ENCODE measurements around the gene NDUFA1.
"Not testable (repeated sequence)": the region's sequence is repeated elsewhere in the genome, so short reads cannot be mapped to it uniquely, and the experiment has no call there.

The NDUFA1 gene

DNA sequence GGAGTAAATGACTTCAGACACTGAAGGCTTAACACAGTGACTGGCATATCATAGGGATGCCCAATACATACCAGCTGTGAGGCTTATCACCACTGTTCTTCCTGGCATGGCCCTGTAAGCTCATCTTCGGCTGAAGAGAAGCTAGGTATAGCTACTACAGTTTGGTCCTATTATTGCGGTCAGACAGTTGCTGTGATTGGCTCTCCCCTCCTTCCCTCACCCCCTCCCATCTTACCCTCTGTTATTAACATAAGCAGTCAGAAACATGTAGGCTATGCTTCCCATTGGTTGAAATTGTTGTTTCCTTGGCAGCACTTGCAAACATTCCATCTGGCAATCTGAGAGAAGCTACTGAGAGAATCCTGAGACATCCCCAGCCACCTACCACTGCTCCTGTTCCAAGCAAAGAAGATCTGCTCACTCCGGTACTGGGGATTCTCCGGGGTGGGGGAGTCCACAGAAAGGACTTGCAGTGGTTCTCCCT lies 24.3 kb downstream of the NDUFA1 start, which contains the start of gene AKAP14:
AKAP14 (plus strand) TSS at position 51 of the 484 bp plus-strand sequence. CDS start 7,331 bp downstream, outside the sequence.
- DNase-seq: no peak
- intact Hi-C loops (cut with DNase I): no loop called here

DNA sequence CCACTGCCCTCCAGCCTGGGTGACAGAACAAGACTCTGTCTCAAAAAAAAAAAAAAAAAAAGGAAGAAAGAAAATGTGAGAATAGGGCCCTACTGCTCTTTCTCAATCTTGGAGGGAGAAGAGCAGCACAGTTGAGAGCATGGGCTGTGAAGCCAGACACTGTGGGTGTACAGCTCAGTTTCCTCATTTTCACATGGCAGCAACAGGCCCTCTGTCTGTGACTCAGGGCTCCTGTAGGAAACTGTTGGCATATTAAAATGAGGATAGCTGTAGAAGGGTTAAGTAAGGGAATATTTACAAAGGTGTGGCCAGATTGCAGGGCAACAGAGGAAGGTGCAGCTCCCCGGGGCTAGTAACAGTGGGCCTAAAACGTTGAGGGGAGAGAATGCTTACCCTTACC lies 27.5 kb downstream of the NDUFA1 start:
- intact Hi-C loops (cut with DNase I): no loop called here
- peak in 5 of 42 donors; percentile 4 to 41 (median 16) for DNase-seq

DNA sequence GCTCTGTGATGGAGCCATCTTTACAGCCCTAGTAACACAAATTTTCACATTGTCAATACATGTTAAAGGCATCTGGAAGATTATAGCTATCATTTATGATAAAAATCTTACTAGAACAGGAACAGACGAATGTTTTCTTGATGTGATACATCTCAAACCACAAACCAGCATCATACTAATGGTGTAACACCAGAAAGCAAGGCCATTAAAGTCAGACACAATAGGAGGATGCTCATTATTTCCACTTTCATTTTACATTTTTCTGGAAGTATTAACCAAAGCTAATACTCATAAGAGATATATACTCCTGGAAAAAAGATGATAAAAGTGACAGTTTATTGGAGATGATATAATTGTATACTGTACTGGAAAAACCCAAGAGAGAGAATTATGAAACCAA lies 29.3 kb downstream of the NDUFA1 start:
- intact Hi-C loops (cut with DNase I): no loop called here
- DNase-seq: no peak

DNA sequence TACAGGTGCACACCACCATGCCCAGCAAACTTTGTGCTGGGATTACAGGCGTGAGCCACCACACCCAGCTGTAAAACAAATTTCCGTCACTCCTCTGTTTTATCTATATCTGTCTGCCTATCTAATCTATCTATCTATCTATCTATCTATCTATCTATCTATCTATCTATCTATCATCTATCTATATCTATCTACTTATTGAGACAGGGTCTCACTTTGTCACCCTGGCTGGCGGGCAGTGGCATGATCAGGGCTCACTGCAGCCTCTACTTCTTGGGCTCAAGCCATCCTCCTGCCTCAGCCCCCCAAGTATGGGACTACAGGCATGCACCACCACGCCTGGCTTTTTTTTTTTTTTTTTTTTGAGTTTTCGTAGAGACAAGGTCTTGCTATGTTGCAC lies 44.7 kb downstream of the NDUFA1 start:
- intact Hi-C loops (cut with DNase I): no loop called here
- DNase-seq: no peak

DNA sequence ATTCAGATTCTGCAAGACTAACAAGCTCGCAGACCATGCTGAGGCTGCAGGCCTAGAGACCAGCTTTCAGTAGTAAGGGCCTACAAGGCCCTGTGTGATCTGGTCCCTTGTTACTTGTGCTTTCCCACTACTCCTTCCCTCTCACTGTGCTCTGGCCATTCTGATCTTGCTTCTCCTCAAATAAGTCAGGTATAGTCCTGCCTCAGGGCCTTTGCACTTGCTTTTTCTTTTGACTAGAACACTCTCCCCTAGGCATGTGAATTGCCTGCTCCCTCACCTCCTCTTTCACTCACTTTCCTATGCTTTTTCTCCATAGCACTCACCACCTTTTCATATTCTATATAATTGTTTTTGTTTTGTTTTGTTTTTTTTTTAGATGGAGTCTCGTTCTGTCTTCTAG lies 46.2 kb downstream of the NDUFA1 start:
- intact Hi-C loops (cut with DNase I): no loop called here
- no peak for DNase-seq

DNA sequence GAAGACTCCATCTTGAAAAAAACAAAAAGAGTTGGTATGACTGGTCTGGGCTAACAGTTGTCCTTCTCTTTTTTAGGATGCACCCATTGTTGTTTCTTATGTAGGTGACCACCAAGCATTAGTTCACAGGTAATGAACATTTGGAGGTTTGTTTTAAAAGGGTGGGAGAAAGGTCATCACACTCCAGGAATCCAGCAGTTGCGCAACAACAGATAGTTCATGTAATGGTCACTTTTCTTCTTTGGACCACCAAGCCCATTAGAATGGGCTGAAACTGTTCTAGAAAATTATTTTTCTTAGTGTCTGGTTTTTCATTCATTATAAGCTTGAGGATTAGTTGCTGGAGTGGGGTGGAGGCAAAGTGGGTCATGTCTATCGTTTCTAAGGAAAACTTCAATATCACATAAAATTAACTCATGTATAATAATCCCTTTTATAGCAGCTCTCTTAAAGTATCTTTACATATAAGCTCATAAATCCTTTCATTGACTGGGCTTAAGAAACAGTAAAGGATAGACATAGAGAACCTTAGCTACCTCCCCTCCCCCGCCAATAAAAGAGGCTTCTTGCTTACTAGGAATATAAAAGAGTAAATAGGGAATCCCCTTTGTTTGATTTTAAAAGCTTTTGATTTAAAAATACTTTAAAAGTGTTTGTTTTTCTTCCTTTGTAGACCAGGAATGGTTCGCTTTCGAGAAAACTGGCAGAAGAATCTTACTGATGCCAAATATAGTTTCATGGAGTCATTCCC lies 48.4 kb downstream of the NDUFA1 start:
- intact Hi-C loops (cut with DNase I): no loop called here
- no peak for DNase-seq

DNA sequence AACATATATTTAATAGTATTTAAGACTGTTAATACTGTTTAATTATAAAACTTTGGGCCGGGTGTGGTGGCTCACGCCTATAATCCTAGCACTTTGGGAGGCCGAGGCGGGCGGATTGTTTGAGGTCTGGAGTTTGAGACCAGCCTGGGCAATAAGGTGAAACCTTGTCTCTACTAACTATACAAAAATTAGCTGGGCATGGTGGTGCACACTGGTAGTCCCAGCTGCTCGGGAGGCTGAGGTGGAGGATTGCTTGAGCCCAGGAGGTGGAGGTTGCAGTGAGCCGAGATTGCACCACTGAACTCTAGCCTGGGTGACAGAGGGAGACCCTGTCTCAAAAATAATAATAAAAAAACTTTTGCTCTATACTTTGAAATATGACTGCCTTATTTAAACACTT lies 50.8 kb downstream of the NDUFA1 start:
- DNase-seq; intact Hi-C loops (cut with DNase I): not testable (repeated sequence)
